ENCODE results near the gene CNOT8. TPM values are rescaled to one million over a fixed set of nuclear protein-coding genes. Genes with fewer than 3 reads are reported as not detected.

The CNOT8 gene
- total and polyA plus RNA-seq, 10 donors: 46.3 to 93.5 (median 69.1) TPM

DNA sequence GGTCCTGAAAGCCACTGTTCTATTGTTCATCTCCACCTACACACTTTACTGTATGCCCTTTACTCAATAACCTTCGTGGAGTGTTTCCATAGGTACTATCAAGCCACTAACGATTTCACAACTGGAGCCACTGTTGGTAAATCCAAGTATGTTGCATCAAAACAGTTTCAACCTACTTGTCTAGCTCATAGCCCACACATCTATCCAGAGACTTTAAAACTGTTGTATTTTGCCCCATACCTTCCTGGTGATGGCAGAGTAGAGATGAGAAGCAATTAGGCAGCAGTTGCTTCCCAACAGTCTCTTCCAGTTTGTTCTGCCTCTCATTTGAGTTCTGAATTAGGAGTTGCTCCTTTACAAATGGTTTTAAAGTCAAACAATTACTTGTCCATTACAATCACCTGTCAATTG lies 8.6 kb upstream of the CNOT8 start:
- H3K4me1 ChIP-seq: peaks cover 3 to 28% (median 16%) of the 10 kb centered on the region in 6 donors
- no peaks in the 10 kb centered on the region for H3K9me3 ChIP-seq
- no peak for DNase-seq
- WGBS, 5 donors: 24 to 47% (median 38%) methylated on average over 2 of the region's 2 CpGs
- no peaks in the 10 kb centered on the region for H3K27me3 ChIP-seq (replicated peaks in 1 of 7)
- no peaks in the 10 kb centered on the region for H3K36me3 ChIP-seq
- peak overlapping the region; percentile 8 to 67 (median 32) for H3K4me3 ChIP-seq
- intact Hi-C loops (cut with DNase I; ENCODE audit: low total_unique reads): no loop called here
- H3K27ac ChIP-seq: peak overlapping the region in 6 of 8 donors; percentile 10 to 77 (median 69)
- TF ChIP-seq, protein P1, sequence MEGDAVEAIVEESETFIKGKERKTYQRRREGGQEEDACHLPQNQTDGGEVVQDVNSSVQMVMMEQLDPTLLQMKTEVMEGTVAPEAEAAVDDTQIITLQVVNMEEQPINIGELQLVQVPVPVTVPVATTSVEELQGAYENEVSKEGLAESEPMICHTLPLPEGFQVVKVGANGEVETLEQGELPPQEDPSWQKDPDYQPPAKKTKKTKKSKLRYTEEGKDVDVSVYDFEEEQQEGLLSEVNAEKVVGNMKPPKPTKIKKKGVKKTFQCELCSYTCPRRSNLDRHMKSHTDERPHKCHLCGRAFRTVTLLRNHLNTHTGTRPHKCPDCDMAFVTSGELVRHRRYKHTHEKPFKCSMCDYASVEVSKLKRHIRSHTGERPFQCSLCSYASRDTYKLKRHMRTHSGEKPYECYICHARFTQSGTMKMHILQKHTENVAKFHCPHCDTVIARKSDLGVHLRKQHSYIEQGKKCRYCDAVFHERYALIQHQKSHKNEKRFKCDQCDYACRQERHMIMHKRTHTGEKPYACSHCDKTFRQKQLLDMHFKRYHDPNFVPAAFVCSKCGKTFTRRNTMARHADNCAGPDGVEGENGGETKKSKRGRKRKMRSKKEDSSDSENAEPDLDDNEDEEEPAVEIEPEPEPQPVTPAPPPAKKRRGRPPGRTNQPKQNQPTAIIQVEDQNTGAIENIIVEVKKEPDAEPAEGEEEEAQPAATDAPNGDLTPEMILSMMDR (IDR thresholded peaks at IDR 0.05 in 8 of 11, conservative IDR thresholded peaks at IDR 0.05 in 3 of 11): no peak
- TF ChIP-seq POLR2A (IDR thresholded peaks at IDR 0.05): no peak

DNA sequence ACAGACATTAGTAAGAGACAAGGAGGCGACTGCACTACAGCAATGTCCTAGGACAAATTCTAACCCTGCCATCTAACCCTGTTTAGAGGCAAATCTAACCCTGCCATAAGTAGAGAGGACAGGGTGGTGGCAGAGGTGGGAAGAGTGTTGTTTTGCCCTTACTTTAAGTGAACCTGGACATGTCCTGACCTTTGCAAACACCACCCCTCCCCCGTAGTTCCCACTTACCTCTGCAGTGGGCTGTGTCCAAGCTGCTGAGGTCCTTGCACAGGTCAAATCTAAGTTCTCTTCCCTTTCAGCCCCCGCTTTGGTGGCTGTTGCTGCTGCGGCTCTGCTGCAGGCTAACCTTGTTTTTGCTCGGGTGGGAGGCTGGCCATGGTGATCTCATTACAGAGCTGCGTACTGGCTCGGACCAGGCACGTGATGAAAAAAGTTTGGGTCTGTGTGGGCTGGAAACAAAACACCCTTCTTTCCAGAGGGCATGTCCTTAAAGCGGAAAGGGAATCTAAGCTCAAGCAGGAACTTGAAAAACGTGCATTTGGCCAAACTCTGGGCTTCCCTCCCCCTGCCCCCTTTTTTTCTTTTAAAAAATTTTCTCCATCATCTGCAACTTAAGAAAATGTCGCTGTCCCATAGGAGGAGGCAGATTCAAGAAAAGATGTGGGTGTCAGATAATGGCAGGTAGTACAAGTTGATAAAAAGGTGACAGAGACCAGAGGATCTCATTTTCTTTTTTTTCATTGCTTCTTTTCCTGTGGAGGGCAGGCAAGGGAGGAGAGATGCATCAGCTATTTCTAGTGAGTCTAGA lies 8.0 kb upstream of the CNOT8 start, which contains the start of gene FAXDC2:
Gene FAXDC2 (minus strand): TSS at position 349 of the 808 bp plus-strand sequence. CDS start 12,425 bp downstream, outside the sequence.
- H3K27ac ChIP-seq: peak within 1 kb of the TSS in 7 of 8 donors; percentile 10 to 77 (median 69)
- H3K4me3 ChIP-seq: peak within 1 kb of the TSS; percentile 8 to 67 (median 32)
- no peaks in the 10 kb centered on the region for H3K36me3 ChIP-seq
- H3K9me3 ChIP-seq: no peaks in the 10 kb centered on the region
- peaks cover 3 to 28% (median 16%) of the 10 kb centered on the region in 6 donors for H3K4me1 ChIP-seq
- DNase-seq: no peak
- 14 to 21% (median 16%) methylated on average over 11 of the region's 11 CpGs for WGBS, 5 donors
- TF ChIP-seq POLR2AphosphoS5 (IDR thresholded peaks at IDR 0.05) (peak in 2 of 3 donors; percentile 51 to 86), POLR2A (IDR thresholded peaks at IDR 0.05) (peak in 1 of 3 donors; percentile 14)
- TF ChIP-seq, protein P1 (IDR thresholded peaks at IDR 0.05 in 8 of 11, conservative IDR thresholded peaks at IDR 0.05 in 3 of 11): no peak
- H3K27me3 ChIP-seq (replicated peaks in 1 of 7): no peaks in the 10 kb centered on the region
- intact Hi-C loops (cut with DNase I; ENCODE audit: low total_unique reads): no loop called here

DNA sequence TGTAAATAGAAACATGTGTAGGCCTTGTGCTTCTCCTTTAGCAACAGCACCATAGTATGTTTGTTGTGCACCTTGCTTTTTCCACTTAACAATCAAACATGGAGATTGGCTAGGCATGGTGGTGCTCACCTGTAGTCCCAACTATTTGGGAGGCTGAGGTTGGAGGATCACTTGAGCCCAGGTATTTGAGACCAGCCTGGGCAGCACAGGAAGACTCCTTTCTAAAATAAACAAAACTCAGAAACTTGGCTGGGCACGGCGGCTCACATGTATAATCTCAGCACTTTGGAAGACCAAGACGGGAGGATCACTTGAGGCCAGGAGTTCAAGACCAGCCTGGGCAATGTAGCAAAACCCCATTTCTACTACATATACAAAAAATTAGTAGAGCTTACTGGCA lies 7.1 kb upstream of the CNOT8 start:
- Histone ChIP-seq H3K27ac (peak overlapping the region in 5 of 8 donors; percentile 63 to 77 (median 69)), H3K9me3 (no peaks in the 10 kb centered on the region), H3K4me1 (peaks cover 3 to 28% (median 16%) of the 10 kb centered on the region in 6 donors), H3K4me3 (no peak overlapping the region), H3K36me3 (no peaks in the 10 kb centered on the region), H3K27me3 (replicated peaks in 1 of 7) (no peaks in the 10 kb centered on the region)
- no peak for DNase-seq
- intact Hi-C loops (cut with DNase I; ENCODE audit: low total_unique reads): no loop called here
- TF ChIP-seq, protein P1 (IDR thresholded peaks at IDR 0.05 in 8 of 11, conservative IDR thresholded peaks at IDR 0.05 in 3 of 11): no peak
- TF ChIP-seq POLR2AphosphoS5 (IDR thresholded peaks at IDR 0.05) (no peak), POLR2A (IDR thresholded peaks at IDR 0.05) (no peak)
- 91 to 95% (median 95%) methylated on average over 3 of the region's 3 CpGs for WGBS, 5 donors
